ENCODE results near the gene TWSG1.

DNA sequence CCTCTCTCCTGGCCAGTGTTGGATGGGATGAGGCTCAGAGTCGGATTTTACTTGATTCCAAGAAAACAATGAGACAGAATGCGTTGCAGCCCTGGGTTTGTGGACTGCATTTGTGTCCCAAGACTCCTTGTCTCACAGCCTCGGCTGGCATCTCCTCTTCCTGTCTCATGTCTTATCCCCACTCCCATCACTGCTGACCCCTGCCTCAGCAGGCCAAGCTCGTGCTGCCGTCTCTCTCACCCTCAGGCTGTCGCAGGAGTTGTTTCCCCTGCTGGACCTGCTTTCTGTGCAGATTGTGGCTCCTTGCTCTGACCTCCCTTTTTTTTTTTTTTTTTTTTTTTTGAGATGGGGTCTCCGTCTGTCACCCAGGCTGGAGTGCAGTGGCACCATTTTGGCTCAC is 70.6 kb downstream of the TWSG1 start:
- TF ChIP-seq, protein P1, sequence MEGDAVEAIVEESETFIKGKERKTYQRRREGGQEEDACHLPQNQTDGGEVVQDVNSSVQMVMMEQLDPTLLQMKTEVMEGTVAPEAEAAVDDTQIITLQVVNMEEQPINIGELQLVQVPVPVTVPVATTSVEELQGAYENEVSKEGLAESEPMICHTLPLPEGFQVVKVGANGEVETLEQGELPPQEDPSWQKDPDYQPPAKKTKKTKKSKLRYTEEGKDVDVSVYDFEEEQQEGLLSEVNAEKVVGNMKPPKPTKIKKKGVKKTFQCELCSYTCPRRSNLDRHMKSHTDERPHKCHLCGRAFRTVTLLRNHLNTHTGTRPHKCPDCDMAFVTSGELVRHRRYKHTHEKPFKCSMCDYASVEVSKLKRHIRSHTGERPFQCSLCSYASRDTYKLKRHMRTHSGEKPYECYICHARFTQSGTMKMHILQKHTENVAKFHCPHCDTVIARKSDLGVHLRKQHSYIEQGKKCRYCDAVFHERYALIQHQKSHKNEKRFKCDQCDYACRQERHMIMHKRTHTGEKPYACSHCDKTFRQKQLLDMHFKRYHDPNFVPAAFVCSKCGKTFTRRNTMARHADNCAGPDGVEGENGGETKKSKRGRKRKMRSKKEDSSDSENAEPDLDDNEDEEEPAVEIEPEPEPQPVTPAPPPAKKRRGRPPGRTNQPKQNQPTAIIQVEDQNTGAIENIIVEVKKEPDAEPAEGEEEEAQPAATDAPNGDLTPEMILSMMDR (IDR thresholded peaks at IDR 0.05): no peak
- TF ChIP-seq EP300 (IDR thresholded peaks at IDR 0.05): no peak
- TF ChIP-seq POLR2A (IDR thresholded peaks at IDR 0.05): no peak
